Fibroblast of the aortic adventitia (primary cell): ENCODE measurements around the gene KCNE4. TPM values are rescaled to one million over a fixed set of nuclear protein-coding genes. Genes with fewer than 3 reads are reported as not detected.

Experiments used
- DNase-seq: peaks from one replicate; pipeline ENCODE4 v3.0.0-alpha.2; 2010; ENCODE audit warnings: low read depth
- H3K4me3 ChIP-seq: 2 replicates; pipeline ENCODE4 v1.5.1; 2011; ENCODE audit warnings: low read depth, mild to moderate bottlenecking, control low read depth, low read length, moderate library complexity
- total RNA-seq: library from RNA; depleted of rRNA; stranded (reverse); fragments of >200 nt; gene quantifications from 2 replicates; pipeline ENCODE4 v1.2.3, GENCODE V29; 2012; ENCODE audit warnings: low replicate concordance
- TF ChIP-seq, protein P1 (sequence below): IDR thresholded peaks from 2 replicates; pipeline ENCODE4 v1.5.1; 2011; ENCODE audit warnings: mild to moderate bottlenecking, low read length, control low read depth, inconsistent platforms; ENCODE audit not compliant: insufficient read depth

The KCNE4 gene, protein sequence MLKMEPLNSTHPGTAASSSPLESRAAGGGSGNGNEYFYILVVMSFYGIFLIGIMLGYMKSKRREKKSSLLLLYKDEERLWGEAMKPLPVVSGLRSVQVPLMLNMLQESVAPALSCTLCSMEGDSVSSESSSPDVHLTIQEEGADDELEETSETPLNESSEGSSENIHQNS
- total RNA-seq: 4.1 and 22.2 TPM in 2 replicates

DNA sequence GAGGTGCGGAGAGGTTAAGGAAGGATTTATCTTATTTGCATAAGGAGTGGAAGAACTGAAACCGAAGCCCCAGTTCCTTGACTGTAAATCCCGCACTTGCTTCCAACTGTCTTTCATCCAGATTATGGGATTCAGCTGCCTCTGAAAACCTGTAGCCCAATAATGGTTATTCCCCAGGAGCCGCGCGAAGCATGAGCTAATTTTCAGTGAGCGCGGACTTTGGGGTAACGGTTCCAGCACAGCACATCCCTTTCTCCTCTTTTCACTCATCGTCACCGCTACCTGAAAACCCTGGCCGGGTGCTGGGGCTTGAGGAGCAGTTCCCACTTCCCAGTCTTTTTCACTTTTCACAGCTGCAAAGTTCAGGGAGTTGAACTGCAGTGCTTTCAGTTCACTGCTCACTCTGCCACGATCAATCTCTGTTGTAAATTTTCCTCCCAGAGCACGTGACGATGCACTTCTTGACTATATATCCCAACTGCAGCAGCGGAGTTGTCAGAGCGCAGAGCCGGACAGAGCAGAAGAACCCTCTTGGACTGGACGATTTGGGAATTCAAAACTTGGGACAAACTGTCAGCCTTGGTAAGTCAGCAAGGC lies at the start of gene KCNE4:
KCNE4 (plus strand) TSS at position 498 of the 597 bp plus-strand sequence. CDS start 641 bp downstream, outside the sequence.
- peak within 1 kb of the TSS; percentile 80 for H3K4me3 ChIP-seq
- DNase-seq: peak; percentile 87
- TF ChIP-seq, protein P1, sequence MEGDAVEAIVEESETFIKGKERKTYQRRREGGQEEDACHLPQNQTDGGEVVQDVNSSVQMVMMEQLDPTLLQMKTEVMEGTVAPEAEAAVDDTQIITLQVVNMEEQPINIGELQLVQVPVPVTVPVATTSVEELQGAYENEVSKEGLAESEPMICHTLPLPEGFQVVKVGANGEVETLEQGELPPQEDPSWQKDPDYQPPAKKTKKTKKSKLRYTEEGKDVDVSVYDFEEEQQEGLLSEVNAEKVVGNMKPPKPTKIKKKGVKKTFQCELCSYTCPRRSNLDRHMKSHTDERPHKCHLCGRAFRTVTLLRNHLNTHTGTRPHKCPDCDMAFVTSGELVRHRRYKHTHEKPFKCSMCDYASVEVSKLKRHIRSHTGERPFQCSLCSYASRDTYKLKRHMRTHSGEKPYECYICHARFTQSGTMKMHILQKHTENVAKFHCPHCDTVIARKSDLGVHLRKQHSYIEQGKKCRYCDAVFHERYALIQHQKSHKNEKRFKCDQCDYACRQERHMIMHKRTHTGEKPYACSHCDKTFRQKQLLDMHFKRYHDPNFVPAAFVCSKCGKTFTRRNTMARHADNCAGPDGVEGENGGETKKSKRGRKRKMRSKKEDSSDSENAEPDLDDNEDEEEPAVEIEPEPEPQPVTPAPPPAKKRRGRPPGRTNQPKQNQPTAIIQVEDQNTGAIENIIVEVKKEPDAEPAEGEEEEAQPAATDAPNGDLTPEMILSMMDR: no peak

DNA sequence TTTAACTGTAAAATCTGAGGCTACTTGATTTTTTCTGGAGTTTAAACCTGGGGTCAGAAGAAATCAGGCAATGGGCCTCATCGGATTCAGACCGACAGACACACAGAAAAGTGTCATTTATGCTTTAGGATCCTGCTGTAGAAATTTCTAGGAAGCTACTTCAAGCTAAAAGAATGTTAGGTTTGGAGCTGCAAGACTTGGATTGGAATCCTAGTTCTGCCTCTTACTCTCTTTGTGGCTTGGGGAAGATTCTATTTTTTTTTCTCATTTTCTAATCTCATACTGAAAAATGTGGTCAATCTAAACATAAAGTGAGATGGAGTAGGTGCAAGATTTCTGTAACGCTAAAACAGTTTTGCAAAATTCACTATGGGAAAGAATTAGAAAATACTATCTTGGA lies 48.8 kb upstream of the KCNE4 start:
- DNase-seq: no peak
- H3K4me3 ChIP-seq: no peak overlapping the region
- TF ChIP-seq, protein P1: no peak

DNA sequence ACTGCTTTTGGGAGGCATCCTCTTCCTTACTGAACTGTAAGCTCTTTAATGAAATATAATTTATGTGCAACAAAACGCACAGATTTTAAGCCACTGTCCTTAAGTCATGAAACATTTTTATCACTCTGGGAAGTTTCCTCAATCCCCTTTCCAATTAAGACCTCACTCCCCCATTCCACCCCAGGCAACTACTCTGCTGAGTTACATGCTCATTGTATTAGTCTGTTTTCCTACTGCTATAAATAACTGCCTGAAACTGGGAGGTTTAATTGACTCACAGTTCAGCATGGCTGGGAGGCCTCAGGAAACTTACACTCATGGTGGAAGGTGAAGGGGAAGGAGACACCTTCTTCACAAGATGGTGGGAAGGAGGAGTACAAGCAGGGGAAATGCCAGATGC lies 46.5 kb upstream of the KCNE4 start:
- TF ChIP-seq, protein P1: no peak

DNA sequence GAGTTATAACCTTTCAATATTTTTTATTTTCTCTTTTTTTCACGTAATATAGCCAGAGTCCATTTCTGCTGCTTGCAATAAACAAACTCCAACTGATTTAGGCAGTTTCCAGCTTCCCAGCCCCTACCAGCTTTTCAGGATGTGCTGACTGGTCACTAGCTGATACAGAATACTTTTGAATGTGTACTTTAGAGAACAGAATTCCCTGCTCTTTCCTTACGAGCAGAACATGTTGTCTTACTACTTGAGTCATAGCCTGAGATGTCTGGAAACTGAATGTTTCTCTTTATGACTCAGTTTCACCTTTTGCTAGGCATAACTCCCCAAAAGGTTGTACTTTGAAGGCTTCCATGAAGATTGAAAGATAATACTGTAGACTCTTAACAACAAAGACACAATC lies 44.5 kb upstream of the KCNE4 start:
- TF ChIP-seq, protein P1: no peak
- DNase-seq: peak; percentile 22
- no peak overlapping the region for H3K4me3 ChIP-seq

More for the DNA sequence above, 46.5 kb upstream of the KCNE4 start:
- no peak for DNase-seq
- H3K4me3 ChIP-seq: no peak overlapping the region

DNA sequence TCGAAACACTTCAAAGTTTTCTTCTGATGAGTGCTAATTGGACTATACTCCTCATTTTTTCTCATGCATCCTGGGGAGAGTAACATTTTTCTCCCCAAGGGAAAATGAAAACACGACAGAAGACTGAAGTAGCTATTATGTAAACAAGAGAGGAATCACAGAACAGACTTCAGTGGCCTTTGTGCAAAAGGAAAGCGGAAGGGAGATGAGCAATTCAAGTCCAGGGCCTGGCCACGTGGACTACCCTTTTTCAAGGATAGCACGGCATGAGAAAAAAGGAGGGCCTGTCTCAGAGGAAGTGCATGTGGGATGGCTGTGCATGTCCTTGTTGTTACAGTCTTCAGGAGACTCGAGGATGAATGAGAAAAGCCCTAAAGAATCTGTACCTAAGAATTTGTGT lies 43.8 kb upstream of the KCNE4 start:
- H3K4me3 ChIP-seq: no peak overlapping the region
- TF ChIP-seq, protein P1: no peak
- DNase-seq: no peak

DNA sequence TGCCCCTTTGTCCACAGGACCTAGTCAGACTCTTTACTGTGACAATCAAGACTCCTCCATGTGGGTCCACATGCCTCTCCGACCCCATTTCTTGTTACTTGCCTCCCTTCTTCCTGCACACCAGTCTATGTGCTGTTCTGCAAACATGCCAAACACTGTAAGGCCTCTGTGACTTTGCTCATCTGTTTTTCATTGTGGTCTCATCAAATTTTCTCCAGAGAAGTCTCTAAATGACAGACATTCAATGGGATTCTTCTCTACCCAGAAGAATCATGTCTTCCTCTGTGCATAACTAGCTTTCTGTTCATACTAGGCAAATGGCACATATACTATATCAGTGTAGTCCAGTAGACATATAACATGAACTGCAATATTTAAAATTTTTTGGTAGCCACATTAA lies 43.0 kb upstream of the KCNE4 start:
- DNase-seq: no peak
- TF ChIP-seq, protein P1: no peak
- H3K4me3 ChIP-seq: no peak overlapping the region
